ENCODE data around the gene LARGE1.

The LARGE1 gene

GRCh38 chr22:33569018-33569417, 351.3 kb downstream of the LARGE1 start:
- no peak for TF ChIP-seq FOXP2 (optimal IDR thresholded peaks at IDR 0.05; ENCODE audit: borderline replicate concordance, extremely low read depth, extremely low read length, insufficient read depth)
- no peak for TF ChIP-seq REST (IDR thresholded peaks at IDR 0.05; ENCODE audit: insufficient read depth in 1 of 2, low read depth in 2 of 2, low read length in 2 of 2)
- no peak for TF ChIP-seq POLR2AphosphoS5 (IDR thresholded peaks at IDR 0.05; ENCODE audit: low read depth, low read length)
- TF ChIP-seq SIN3A (IDR thresholded peaks at IDR 0.05; ENCODE audit: borderline replicate concordance, insufficient read depth, low read length), result no peak
- no peak for TF ChIP-seq TAF1 (IDR thresholded peaks at IDR 0.05; ENCODE audit: borderline replicate concordance, insufficient read depth, low read length)

DNA sequence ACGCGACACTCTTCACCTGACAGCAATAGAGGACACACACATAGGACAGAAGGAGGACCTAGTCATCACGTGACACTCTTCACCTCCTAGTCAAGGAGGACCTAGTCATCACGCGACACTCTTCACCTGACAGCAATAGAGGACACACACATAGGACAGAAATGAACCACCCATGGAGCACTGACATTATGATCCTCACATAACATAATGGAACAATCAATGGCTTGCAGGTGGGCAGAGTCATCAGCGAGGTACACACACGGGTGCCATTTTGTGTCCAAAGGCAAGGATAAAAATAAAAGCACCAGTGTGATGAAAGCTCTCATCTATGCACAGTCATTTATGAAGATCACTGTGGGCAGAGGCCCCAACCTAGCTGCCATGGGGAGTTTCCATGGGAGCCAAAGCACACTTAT, 354.7 kb downstream of the LARGE1 start:
- TF ChIP-seq TAF1 (IDR thresholded peaks at IDR 0.05; ENCODE audit: borderline replicate concordance, insufficient read depth, low read length) (no peak), POLR2AphosphoS5 (IDR thresholded peaks at IDR 0.05; ENCODE audit: low read depth, low read length) (no peak), REST (IDR thresholded peaks at IDR 0.05; ENCODE audit: insufficient read depth in 1 of 2, low read depth in 2 of 2, low read length in 2 of 2) (no peak), FOXP2 (optimal IDR thresholded peaks at IDR 0.05; ENCODE audit: borderline replicate concordance, extremely low read depth, extremely low read length, insufficient read depth) (no peak), SIN3A (IDR thresholded peaks at IDR 0.05; ENCODE audit: borderline replicate concordance, insufficient read depth, low read length) (no peak)

- TF ChIP-seq POLR2AphosphoS5 (IDR thresholded peaks at IDR 0.05; ENCODE audit: low read depth, low read length), result no peak
- TF ChIP-seq REST (IDR thresholded peaks at IDR 0.05; ENCODE audit: insufficient read depth in 1 of 2, low read depth in 2 of 2, low read length in 2 of 2), result no peak
- TF ChIP-seq TAF1 (IDR thresholded peaks at IDR 0.05; ENCODE audit: borderline replicate concordance, insufficient read depth, low read length), result no peak
- TF ChIP-seq SIN3A (IDR thresholded peaks at IDR 0.05; ENCODE audit: borderline replicate concordance, insufficient read depth, low read length), result no peak
- TF ChIP-seq FOXP2 (optimal IDR thresholded peaks at IDR 0.05; ENCODE audit: borderline replicate concordance, extremely low read depth, extremely low read length, insufficient read depth), result no peak
Observed at GRCh38 chr22:33564683-33565082, 355.6 kb downstream of the LARGE1 start.

GRCh38 chr22:33563220-33563964, 356.9 kb downstream of the LARGE1 start:
- no peak for TF ChIP-seq TAF1 (IDR thresholded peaks at IDR 0.05; ENCODE audit: borderline replicate concordance, insufficient read depth, low read length)
- no peak for TF ChIP-seq POLR2AphosphoS5 (IDR thresholded peaks at IDR 0.05; ENCODE audit: low read depth, low read length)
- no peak for TF ChIP-seq SIN3A (IDR thresholded peaks at IDR 0.05; ENCODE audit: borderline replicate concordance, insufficient read depth, low read length)
- TF ChIP-seq FOXP2 (optimal IDR thresholded peaks at IDR 0.05; ENCODE audit: borderline replicate concordance, extremely low read depth, extremely low read length, insufficient read depth), result no peak
- TF ChIP-seq REST (IDR thresholded peaks at IDR 0.05; ENCODE audit: insufficient read depth in 1 of 2, low read depth in 2 of 2, low read length in 2 of 2), result no peak
